Stomach (tissue), 9 donors: ENCODE measurements around the gene LYZL1. TPM values are rescaled to one million over a fixed set of nuclear protein-coding genes. Genes with fewer than 3 reads are reported as not detected.
"Not testable (repeated sequence)": the region's sequence is repeated elsewhere in the genome, so short reads cannot be mapped to it uniquely, and the experiment has no call there.

Experiments used
- DNase-seq, 2 donors: peaks; one replicate each; pipeline versions ENCODE4 v3.0.0 to v3.0.0-alpha.2; 2013 to 2019
- H3K27ac ChIP-seq, 5 donors: fragments of 200-600 bp in 4 of 5; sonication (generic) in 4 of 5; one replicate each; pipeline ENCODE4 v1.5.1; 2013 to 2019; ENCODE audit warnings: mild to moderate bottlenecking in 1 of 5, moderate library complexity in 1 of 5
- H3K27me3 ChIP-seq, 3 donors: fragments of 200-600 bp; sonication (generic); one replicate each; pipeline ENCODE4 v1.5.1; 2017 to 2019; ENCODE audit warnings: mixed run types in 1 of 3
- H3K36me3 ChIP-seq, 4 donors: fragments of 200-600 bp; sonication (generic); 1 replicate in 3 of 4; 2 replicates in 1 of 4; pipeline ENCODE4 v1.5.1; 2016 to 2019
- H3K4me1 ChIP-seq, 4 donors: fragments of 200-600 bp; sonication (generic); one replicate each; pipeline ENCODE4 v1.5.1; 2016 to 2019
- H3K4me3 ChIP-seq, 4 donors: fragments of 200-600 bp; sonication (generic) in 3 of 4; one replicate each; pipeline ENCODE4 v1.5.1; 2016 to 2019; ENCODE audit warnings: mild to moderate bottlenecking in 1 of 4
- H3K9me3 ChIP-seq, 4 donors: fragments of 200-600 bp; sonication (generic); one replicate each; pipeline ENCODE4 v1.5.1; 2016 to 2019
- EP300 ChIP-seq: sonication (generic); formaldehyde crosslinking; IDR thresholded peaks from one replicate; pipeline ENCODE4 v1.6.1; 2017; ENCODE audit warnings: antibody characterized with exemption
- POLR2A ChIP-seq, 4 donors: fragments of 450-650 bp; IDR thresholded peaks; one replicate each; pipeline ENCODE4 v1.6.1; 2016; ENCODE audit warnings: antibody characterized with exemption in 4 of 4, control low read depth in 2 of 4, mild to moderate bottlenecking in 1 of 4, moderate library complexity in 1 of 4
- POLR2AphosphoS5 ChIP-seq, 3 donors: sonication (generic); formaldehyde crosslinking; IDR thresholded peaks; one replicate each; pipeline ENCODE4 v1.6.1; 2016; ENCODE audit warnings: antibody characterized with exemption in 3 of 3
- WGBS, 5 donors: extraction: QIAGEN DNeasy Blood & Tissue Kit in 3 of 5; methylation state at CpG; one replicate each; pipeline versions ENCODE4 v1.1.5 to v1.1.7; 2013 to 2018; 5-methylcytosine and 5-hydroxymethylcytosine counted together
- intact Hi-C: fragments of 100-400 bp; cut with DNase I; formaldehyde crosslinking; loops from one replicate; pipeline ENCODE4 v1.15.1; 2023; ENCODE audit warnings: low total_unique reads
- polyA plus RNA-seq, 3 donors: library from polyadenylated mRNA; stranded (reverse); fragments of 200-250 nt; gene quantifications; one replicate each; pipeline ENCODE4 v1.2.3, GENCODE V29; 2013
- total RNA-seq, 5 donors: library from RNA; depleted of rRNA; stranded (reverse); fragments of >200 nt; gene quantifications; one replicate each; pipeline versions ENCODE4 v1.1.0 to v1.2.3, GENCODE V29; 2014 to 2016
- TF ChIP-seq, protein P1 (sequence below), 7 experiments: fragments of 450-650 bp in 4 of 7; fragments of 200-600 bp in 3 of 7; sonication (generic) in 3 of 7; IDR thresholded peaks; one replicate each; pipeline ENCODE4 v1.5.1; 2016 to 2019; ENCODE audit warnings: antibody characterized with exemption in 7 of 7, control low read depth in 2 of 7, mild to moderate bottlenecking in 1 of 7
- donor health status: healthy with polysubstance abuse.
- donor health status: Bipolar disorder and iron deficiency.
- donor health status: healthy.

Gene LYZL1
- total and polyA plus RNA-seq, 8 donors: not detected

DNA sequence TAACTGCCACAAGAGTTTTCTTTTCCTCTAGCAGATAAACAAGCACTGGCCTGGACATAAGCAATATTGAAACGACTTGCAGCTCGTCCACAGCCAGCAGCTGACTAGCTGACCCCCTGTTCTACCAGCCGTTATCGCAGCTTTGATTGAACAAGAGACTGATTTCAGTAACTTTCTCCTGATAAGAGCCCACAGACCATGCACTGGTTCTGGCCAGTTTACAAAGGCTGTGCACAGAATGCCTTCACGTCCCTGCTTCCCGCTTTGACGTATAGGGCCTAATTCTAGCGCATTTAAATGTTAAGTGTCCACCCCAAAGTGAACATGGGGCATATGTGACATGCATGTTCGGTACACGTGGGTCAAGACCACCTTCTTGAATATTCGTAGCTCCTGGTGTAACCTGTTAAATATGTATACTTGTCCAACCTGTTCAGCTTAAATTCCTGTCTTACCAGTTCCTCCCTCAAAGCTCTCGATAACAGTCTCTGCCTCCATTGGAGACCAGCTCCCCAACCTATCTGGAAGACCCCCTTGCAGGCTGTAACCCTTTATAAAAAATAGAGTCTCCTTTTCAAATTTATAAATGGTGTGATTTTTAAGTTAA, 69.2 kb downstream of the LYZL1 start:
- Histone ChIP-seq H3K36me3 (no peaks in the 10 kb centered on the region), H3K4me3 (no peak overlapping the region), H3K27me3 (no peaks in the 10 kb centered on the region), H3K27ac (no peak overlapping the region), H3K4me1 (peaks cover 6 to 32% (median 14%) of the 10 kb centered on the region in 4 donors), H3K9me3 (no peaks in the 10 kb centered on the region)
- intact Hi-C loops: no loop called here
- DNase-seq: peak; percentile 45 to 58
- TF ChIP-seq EP300 (no peak), POLR2A (IDR thresholded peaks at IDR 0.05) (no peak), POLR2AphosphoS5 (IDR thresholded peaks at IDR 0.05) (no peak)
- TF ChIP-seq, protein P1, sequence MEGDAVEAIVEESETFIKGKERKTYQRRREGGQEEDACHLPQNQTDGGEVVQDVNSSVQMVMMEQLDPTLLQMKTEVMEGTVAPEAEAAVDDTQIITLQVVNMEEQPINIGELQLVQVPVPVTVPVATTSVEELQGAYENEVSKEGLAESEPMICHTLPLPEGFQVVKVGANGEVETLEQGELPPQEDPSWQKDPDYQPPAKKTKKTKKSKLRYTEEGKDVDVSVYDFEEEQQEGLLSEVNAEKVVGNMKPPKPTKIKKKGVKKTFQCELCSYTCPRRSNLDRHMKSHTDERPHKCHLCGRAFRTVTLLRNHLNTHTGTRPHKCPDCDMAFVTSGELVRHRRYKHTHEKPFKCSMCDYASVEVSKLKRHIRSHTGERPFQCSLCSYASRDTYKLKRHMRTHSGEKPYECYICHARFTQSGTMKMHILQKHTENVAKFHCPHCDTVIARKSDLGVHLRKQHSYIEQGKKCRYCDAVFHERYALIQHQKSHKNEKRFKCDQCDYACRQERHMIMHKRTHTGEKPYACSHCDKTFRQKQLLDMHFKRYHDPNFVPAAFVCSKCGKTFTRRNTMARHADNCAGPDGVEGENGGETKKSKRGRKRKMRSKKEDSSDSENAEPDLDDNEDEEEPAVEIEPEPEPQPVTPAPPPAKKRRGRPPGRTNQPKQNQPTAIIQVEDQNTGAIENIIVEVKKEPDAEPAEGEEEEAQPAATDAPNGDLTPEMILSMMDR (IDR thresholded peaks at IDR 0.05): no peak
- WGBS, 5 donors: 33 to 55% (median 54%) methylated on average over 12 of the region's 12 CpGs

DNA sequence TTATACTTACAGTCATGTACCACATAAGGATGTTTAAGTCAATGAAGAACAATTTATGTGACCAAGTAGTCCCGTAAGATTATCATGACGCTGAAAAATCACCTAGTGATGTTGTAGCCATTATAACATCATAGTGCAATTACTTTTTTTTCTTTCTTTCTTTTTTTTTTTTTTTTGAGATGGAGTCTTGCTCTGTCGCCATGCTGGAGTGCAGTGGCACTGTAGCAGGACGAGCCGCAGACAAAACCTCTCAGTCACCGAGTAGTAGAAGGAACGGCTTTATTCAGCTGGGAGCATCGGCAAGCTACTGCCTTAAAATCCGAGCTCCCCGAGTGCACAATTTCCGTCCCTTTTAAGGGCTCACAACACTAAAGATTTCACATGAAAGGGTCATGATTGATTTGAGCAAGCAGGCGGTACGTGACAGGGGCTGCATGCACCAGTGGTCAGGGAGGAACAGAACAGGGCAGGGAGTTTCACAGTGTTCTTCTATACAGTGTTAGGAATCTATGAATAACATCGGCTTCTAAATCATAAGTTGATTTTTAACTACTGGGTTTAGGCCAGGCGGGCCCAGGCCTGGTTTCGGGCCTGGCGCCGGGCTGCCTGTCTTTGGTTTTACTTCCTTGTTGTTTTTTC, 71.5 kb downstream of the LYZL1 start:
- H3K9me3 ChIP-seq, DNase-seq, H3K4me3 ChIP-seq, H3K36me3 ChIP-seq, H3K27me3 ChIP-seq, intact Hi-C loops, H3K27ac ChIP-seq: not testable (repeated sequence)
- H3K4me1 ChIP-seq: peaks cover 6 to 20% (median 14%) of the 10 kb centered on the region in 4 donors
- 77 to 90% (median 87%) methylated on average over 18 of the region's 18 CpGs for WGBS, 5 donors
